PC-3 (cell line): ENCODE data around the gene RIPOR3. TPM values are rescaled to one million over a fixed set of nuclear protein-coding genes. Genes with fewer than 3 reads are reported as not detected.

ENCODE experiments used
- ATAC-seq: fragments of 200-7000 bp; cut with Tn5 transposase; 2 replicates; pipeline ENCODE4 v1.9.1; 2020; ENCODE audit warnings: mild to moderate bottlenecking, moderate library complexity
- BruUV-seq: library from RNA; stranded (reverse); fragments of 400-500 nt; replicated peaks from 2 replicates; lab custom pipeline; 2021; lab: Mats Ljungman, UMichigan
- CTCF ChIA-PET: fragments of 300-600 bp; sonication (Branson Sonifier 250); formaldehyde crosslinking; loops from one replicate; lab custom pipeline; 2022; ENCODE audit warnings: antibody characterized with exemption; lab: Charles Lee
- POLR2A ChIA-PET: fragments of 300-600 bp; sonication (Branson Sonifier 250); formaldehyde crosslinking; loops from one replicate; lab custom pipeline; 2022; ENCODE audit warnings: antibody characterized with exemption; ENCODE audit not compliant: unreplicated experiment; lab: Charles Lee
- DNase-seq: peaks from one replicate; pipeline ENCODE4 v3.0.0-alpha.2; 2015
- H2AFZ ChIP-seq: fragments of 300-600 bp; sonication (generic); 2 replicates; pipeline ENCODE4 v1.6.0; 2016; ENCODE audit warnings: antibody characterized with exemption, low read length
- H3F3A ChIP-seq: fragments of 300-600 bp; sonication (generic); one replicate; pipeline ENCODE4 v1.6.0; 2017; ENCODE audit warnings: antibody characterized with exemption, low read length, control low read depth, mild to moderate bottlenecking; ENCODE audit not compliant: unreplicated experiment
- H3K27ac ChIP-seq: fragments of 300-600 bp; sonication (generic); 2 replicates; pipeline ENCODE4 v1.5.1; 2016; ENCODE audit warnings: mild to moderate bottlenecking, low read length
- H3K27me3 ChIP-seq: fragments of 300-600 bp; sonication (generic); 2 replicates; pipeline ENCODE4 v1.6.1; 2016; ENCODE audit warnings: low read length, mixed read lengths
- H3K36me3 ChIP-seq: fragments of 300-600 bp; sonication (generic); 2 replicates; pipeline ENCODE4 v1.6.1; 2016; ENCODE audit warnings: low read depth, mixed run types, low read length, mixed read lengths
- H3K4me1 ChIP-seq: fragments of 300-600 bp; sonication (generic); 2 replicates; pipeline ENCODE4 v1.5.1; 2016; ENCODE audit warnings: low read length; ENCODE audit not compliant: insufficient read depth
- H3K4me2 ChIP-seq: fragments of 300-600 bp; sonication (generic); 2 replicates; pipeline ENCODE4 v1.6.0; 2016; ENCODE audit warnings: low read length
- H3K4me3 ChIP-seq: fragments of 300-600 bp; sonication (generic); 2 replicates; pipeline ENCODE4 v1.5.1; 2016; ENCODE audit warnings: mild to moderate bottlenecking, low read length, mixed read lengths
- H3K79me2 ChIP-seq: fragments of 300-600 bp; sonication (generic); 2 replicates; pipeline ENCODE4 v1.6.1; 2017; ENCODE audit warnings: low read length, mixed read lengths
- H3K9ac ChIP-seq: fragments of 300-600 bp; sonication (generic); 2 replicates; pipeline ENCODE4 v1.6.0; 2016; ENCODE audit warnings: mild to moderate bottlenecking, low read length
- H3K9me2 ChIP-seq: fragments of 300-600 bp; sonication (generic); replicated peaks from 2 replicates; pipeline ENCODE4 v1.6.1; 2016; ENCODE audit warnings: mixed run types, low read length, mixed read lengths
- H3K9me3 ChIP-seq: fragments of 300-600 bp; sonication (generic); 2 replicates; pipeline ENCODE4 v1.6.1; 2016; ENCODE audit warnings: low read length, mixed read lengths
- H4K20me1 ChIP-seq: fragments of 300-600 bp; sonication (generic); 2 replicates; pipeline ENCODE4 v1.6.1; 2016; ENCODE audit warnings: low read length, mixed read lengths
- EZH2 ChIP-seq: fragments of 300-600 bp; sonication (generic); IDR thresholded peaks from one replicate; pipeline ENCODE4 v1.6.1; 2017; ENCODE audit warnings: antibody characterized with exemption, mild to moderate bottlenecking, low read length; ENCODE audit not compliant: unreplicated experiment
- EZH2phosphoT487 ChIP-seq: fragments of 300-600 bp; sonication (generic); IDR thresholded peaks from 2 replicates; pipeline ENCODE4 v1.6.1; 2018; ENCODE audit warnings: mild to moderate bottlenecking, antibody characterized with exemption, low read length, borderline replicate concordance
- intact Hi-C: fragments of 100-400 bp; cut with micrococcal nuclease; formaldehyde crosslinking; loops from 2 replicates; pipeline ENCODE4 v1.9.0; 2023
- total RNA-seq: library from RNA; depleted of rRNA; stranded (reverse); fragments of >200 nt; gene quantifications from 2 replicates; pipeline ENCODE4 v1.2.3, GENCODE V29; 2014
- TF ChIP-seq, protein P1 (sequence below): fragments of 300-600 bp; sonication (generic); conservative IDR thresholded peaks from 2 replicates; pipeline ENCODE4 v1.5.1; 2017; ENCODE audit warnings: antibody characterized with exemption, low read depth, mild to moderate bottlenecking, low read length

RIPOR3 gene
- total RNA-seq, 1 experiment from 2014 or later: 0.04 TPM

DNA sequence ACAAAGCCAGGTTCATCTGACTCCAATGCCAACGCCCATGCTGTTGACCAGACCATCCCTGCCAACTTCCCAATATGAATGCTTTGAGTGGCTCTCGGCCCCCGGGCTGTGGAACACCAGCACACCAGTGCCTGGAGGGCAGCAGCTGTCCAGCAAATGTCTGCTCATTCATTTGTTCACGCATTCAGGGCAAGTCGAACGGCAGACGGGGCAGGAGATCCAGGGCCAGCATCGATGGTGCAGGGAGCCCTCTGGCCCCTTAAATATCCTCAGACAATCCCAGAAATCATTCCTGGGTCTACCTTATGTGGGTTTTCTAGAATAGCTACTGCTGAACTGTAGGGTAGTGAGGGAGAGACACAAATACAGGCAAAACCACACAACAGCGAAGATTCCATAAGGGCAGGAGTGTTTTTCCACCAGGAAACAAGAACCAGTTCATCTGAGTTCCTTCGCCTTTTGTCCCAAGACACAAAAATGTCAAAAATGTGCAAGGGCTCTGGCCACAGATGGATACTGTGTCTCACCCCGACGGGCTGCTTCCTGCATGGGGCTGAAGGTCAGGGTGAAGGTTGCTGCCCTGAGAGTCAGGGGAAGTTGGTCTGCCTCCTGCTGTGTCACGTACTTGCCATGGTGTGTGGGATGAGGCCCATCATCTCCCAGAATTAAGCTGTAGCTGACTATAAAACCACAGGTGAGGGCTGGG is 15.5 kb downstream of the RIPOR3 start:
- Histone ChIP-seq H3K4me3 (no peak overlapping the region), H3K9me3 (no peaks in the 10 kb centered on the region), H3K79me2 (no peaks in the 10 kb centered on the region), H3K4me2 (no peak overlapping the region), H4K20me1 (no peaks in the 10 kb centered on the region), H3K36me3 (no peaks in the 10 kb centered on the region), H3K27me3 (no peaks in the 10 kb centered on the region), H3K9ac (no peak overlapping the region), H3K4me1 (peaks cover 10% of the 10 kb centered on the region), H3F3A (no peaks in the 10 kb centered on the region), H3K27ac (no peak overlapping the region), H3K9me2 (no peaks in the 10 kb centered on the region), H2AFZ (no peak overlapping the region)
- TF ChIP-seq EZH2phosphoT487 (no peak), EZH2 (no peak)
- TF ChIP-seq, protein P1, sequence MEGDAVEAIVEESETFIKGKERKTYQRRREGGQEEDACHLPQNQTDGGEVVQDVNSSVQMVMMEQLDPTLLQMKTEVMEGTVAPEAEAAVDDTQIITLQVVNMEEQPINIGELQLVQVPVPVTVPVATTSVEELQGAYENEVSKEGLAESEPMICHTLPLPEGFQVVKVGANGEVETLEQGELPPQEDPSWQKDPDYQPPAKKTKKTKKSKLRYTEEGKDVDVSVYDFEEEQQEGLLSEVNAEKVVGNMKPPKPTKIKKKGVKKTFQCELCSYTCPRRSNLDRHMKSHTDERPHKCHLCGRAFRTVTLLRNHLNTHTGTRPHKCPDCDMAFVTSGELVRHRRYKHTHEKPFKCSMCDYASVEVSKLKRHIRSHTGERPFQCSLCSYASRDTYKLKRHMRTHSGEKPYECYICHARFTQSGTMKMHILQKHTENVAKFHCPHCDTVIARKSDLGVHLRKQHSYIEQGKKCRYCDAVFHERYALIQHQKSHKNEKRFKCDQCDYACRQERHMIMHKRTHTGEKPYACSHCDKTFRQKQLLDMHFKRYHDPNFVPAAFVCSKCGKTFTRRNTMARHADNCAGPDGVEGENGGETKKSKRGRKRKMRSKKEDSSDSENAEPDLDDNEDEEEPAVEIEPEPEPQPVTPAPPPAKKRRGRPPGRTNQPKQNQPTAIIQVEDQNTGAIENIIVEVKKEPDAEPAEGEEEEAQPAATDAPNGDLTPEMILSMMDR: no peak
- ChIA-PET POLR2A (no interaction called here), CTCF (no interaction called here)
- no TSS peak for BruUV-seq
- DNase-seq (no peak), ATAC-seq (no peak)
- intact Hi-C loops: no loop called here

DNA sequence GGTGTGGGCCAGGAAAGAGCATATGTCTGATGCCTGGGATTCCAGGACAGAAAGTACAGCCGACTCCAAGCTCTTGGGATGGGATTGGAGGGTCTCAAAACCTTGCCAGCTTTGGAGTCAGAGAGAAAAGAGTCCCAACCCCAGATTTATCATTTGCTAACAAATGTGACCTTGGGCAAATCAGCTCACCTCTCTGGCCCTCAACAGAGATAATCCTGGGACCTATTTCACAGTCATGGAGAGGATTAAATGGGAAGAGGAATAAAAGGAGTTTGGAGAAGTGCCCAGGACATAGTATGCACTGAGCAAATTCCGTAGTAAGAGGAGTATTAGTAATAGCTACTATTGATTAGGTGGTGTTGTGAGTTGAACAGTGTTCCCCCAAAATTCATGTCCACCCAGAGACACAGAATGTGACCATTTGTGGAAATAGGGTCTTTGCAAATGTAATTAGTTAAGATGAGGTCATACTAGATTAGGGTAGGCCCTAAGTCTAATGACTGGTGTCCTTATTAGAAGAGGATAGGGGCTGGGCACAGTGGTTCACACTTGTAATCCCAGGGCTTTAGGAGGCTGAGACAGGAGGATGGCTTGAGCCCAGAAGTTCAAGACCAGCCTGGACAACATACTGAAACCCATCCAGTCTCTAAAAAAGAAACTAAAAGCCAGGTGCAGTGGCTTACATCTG is 17.1 kb downstream of the RIPOR3 start:
- no peak for TF ChIP-seq EZH2
- TF ChIP-seq, protein P1: no peak
- no peak for TF ChIP-seq EZH2phosphoT487
- ATAC-seq (no peak), DNase-seq (no peak)
- BruUV-seq: no TSS peak
- no peaks in the 10 kb centered on the region for H3K9me3 ChIP-seq
- no peak overlapping the region for H2AFZ ChIP-seq
- no peak overlapping the region for H3K4me3 ChIP-seq
- H3F3A ChIP-seq: no peaks in the 10 kb centered on the region
- H3K79me2 ChIP-seq: no peaks in the 10 kb centered on the region
- H3K4me1 ChIP-seq: peaks cover 25% of the 10 kb centered on the region
- H3K9ac ChIP-seq: no peak overlapping the region
- no peak overlapping the region for H3K4me2 ChIP-seq
- H3K27me3 ChIP-seq: no peaks in the 10 kb centered on the region
- no peaks in the 10 kb centered on the region for H3K9me2 ChIP-seq
- no peaks in the 10 kb centered on the region for H3K36me3 ChIP-seq
- POLR2A ChIA-PET: no interaction called here
- no peaks in the 10 kb centered on the region for H4K20me1 ChIP-seq
- intact Hi-C loops: no loop called here
- CTCF ChIA-PET: no interaction called here
- no peak overlapping the region for H3K27ac ChIP-seq
